ENCODE measurements around the gene COX6B2. TPM values are rescaled to one million over a fixed set of nuclear protein-coding genes. Genes with fewer than 3 reads are reported as not detected.

Gene COX6B2
- total RNA-seq, 1 donor from 2014 or later = 5.2 TPM

DNA sequence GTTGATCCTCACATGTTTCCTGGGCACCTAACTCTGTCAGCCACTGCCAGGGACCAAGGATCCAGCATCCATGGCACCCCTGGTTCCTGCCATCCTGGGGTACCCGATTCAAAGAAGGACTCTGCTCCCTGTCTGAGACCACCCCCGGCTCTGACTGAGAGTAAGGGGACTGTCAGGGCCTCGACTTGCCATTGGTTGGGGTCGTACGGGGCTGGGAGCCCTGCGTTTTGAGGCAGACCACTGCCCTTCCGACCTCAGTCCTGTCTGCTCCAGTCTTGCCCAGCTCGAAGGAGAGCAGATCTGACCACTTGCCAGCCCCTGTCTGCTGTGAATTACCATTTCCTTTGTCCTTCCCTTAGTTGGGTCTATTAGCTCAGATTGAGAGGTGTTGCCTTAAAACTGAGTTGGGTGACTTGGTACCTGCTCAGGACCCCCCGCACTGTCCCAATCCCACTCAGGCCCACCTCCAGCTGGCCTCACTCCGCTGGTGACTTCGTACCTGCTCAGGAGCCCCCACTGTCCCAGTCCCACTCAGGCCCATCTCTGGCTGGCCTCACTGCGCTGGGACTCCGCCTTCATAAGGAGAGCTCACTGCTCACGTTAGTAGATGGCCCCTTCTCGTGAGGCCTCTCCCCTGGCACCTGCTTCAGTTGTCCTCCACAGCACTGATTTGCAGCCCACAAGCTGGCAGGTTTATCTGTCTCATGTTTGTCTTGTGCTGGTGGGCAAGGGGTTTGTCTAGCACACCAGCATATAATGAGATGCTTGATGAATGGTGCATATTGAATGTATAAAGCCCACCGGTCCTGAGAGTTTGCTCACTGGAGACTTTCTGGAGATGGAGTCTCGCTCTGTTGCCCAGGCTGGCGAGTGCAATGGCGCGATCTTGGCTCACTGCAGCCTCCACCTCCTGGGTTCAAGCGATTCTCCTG is 35.1 kb upstream of the COX6B2 start:
- no peak for DNase-seq (ENCODE audit: extremely low spot score in 2 of 2)
- intact Hi-C loops (cut with DNase I) = no loop called here
- no peak overlapping the region for H3K27ac ChIP-seq
- H3K9me3 ChIP-seq = no peaks in the 10 kb centered on the region
- no peak overlapping the region for H3K4me3 ChIP-seq
- no peaks in the 10 kb centered on the region for H3K27me3 ChIP-seq
- H3K4me1 ChIP-seq = peaks cover 51% of the 10 kb centered on the region
- peaks cover 0 to 34% of the 10 kb centered on the region in 2 donors for H3K36me3 ChIP-seq
- TF ChIP-seq CTCF (IDR thresholded peaks at IDR 0.05) (no peak), POLR2A (IDR thresholded peaks at IDR 0.05) (no peak), POLR2AphosphoS5 (IDR thresholded peaks at IDR 0.05; ENCODE audit: insufficient read depth in 1 of 2, low read depth in 1 of 2) (no peak)

DNA sequence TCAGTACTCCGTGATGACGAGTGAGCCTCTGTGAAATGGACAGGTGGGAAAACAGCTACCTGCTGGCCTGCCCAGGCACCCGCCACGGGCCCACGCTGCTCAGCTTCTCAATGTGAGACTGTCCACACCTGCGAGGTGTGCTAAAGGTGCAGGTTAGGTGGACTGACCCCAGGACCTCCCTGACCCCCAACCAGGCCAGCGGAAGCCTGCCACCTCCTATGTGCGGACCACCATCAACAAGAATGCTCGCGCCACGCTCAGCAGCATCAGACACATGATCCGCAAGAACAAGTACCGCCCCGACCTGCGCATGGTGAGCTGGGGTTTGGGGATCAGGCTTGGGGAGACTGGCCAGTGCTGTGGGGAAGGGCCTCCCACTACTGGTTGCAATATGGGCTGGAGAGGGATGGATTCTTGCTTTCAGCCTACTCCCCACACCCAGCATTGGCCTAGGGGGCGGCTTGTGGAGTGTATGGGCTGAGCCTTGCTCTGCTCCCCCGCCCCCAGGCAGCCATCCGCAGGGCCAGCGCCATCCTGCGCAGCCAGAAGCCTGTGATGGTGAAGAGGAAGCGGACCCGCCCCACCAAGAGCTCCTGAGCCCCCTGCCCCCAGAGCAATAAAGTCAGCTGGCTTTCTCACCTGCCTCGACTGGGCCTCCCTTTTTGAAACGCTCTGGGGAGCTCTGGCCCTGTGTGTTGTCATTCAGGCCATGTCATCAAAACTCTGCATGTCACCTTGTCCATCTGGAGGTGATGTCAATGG is 33.4 kb upstream of the COX6B2 start:
- Histone ChIP-seq H3K4me3 (peak overlapping the region; percentile 23 to 76), H3K27ac (no peak overlapping the region), H3K4me1 (peaks cover 62% of the 10 kb centered on the region), H3K27me3 (no peaks in the 10 kb centered on the region), H3K36me3 (peaks cover 0 to 34% of the 10 kb centered on the region in 2 donors), H3K9me3 (no peaks in the 10 kb centered on the region)
- intact Hi-C loops (cut with DNase I) = no loop called here
- DNase-seq (ENCODE audit: extremely low spot score in 2 of 2) = no peak
- no peak for TF ChIP-seq CTCF (IDR thresholded peaks at IDR 0.05)
- no peak for TF ChIP-seq POLR2A (IDR thresholded peaks at IDR 0.05)
- no peak for TF ChIP-seq POLR2AphosphoS5 (IDR thresholded peaks at IDR 0.05; ENCODE audit: insufficient read depth in 1 of 2, low read depth in 1 of 2)

GRCh38 chr19:55386493-55386971 is 32.0 kb upstream of the COX6B2 start:
- Histone ChIP-seq H3K36me3 (peaks cover 0 to 31% of the 10 kb centered on the region in 2 donors), H3K4me1 (peaks cover 63% of the 10 kb centered on the region)
- intact Hi-C loops (cut with DNase I) = no loop called here

DNA sequence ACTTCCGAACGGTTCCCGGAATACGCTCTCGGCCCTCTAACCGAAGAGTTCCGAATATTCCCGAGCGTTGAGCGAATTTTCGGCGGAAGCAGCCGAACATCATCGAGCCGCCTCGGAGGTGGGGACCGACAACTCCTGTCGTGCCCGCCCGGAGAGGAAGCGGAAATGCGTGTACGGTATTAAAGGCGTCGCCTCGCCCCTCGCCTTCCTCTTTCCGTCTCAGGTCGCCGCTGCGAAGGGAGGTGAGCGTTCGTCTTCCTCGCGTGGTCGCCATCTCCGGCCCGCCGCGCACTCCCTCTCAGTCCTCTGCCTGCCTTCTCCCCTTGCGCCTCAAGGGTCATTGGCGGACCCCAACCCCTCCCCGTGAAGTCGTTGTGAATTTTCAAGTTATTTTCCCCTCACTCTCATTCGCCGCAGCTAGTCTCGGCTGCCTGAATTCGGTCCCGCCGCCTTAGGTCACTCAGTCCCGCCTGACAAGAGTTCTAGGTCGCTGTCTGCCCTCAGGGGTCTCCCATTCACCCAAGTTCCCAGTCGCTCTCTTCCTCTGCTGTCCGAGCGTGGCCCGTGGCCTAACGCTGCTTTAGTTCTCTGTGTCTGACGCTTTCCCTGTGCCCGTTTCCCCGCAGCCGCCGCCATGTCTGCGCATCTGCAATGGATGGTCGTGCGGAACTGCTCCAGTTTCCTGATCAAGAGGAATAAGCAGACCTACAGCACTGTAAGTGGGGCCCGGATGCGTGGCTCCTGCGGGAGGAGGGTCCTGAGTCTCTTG is 31.4 kb upstream of the COX6B2 start, which contains the start of gene RPL28:
Gene RPL28, plus strand, starts transcription at position 209 of the 769 bp plus-strand sequence. Its CDS starts 426 bp downstream, at position 635.
- intact Hi-C loops (cut with DNase I) = loop anchor here (2.0 kb wide), 1 partner anchor 45 kb away; no protein-coding TSS in a partner anchor
- Histone ChIP-seq H3K4me1 (peaks cover 63% of the 10 kb centered on the region), H3K36me3 (peaks cover 0 to 31% of the 10 kb centered on the region in 2 donors), H3K27ac (peak within 1 kb of the TSS; percentile 96), H3K9me3 (no peaks in the 10 kb centered on the region), H3K27me3 (no peaks in the 10 kb centered on the region), H3K4me3 (peak within 1 kb of the TSS; percentile 70 to 76)
- TF ChIP-seq POLR2A (IDR thresholded peaks at IDR 0.05) (peak; percentile 12 to 96), CTCF (IDR thresholded peaks at IDR 0.05) (no peak), POLR2AphosphoS5 (IDR thresholded peaks at IDR 0.05; ENCODE audit: insufficient read depth in 1 of 2, low read depth in 1 of 2) (peak; percentile 92 to 99)
- DNase-seq (ENCODE audit: extremely low spot score in 2 of 2) = peak in 1 of 2 donors; percentile 99

More at GRCh38 chr19:55386493-55386971, 32.0 kb upstream of the COX6B2 start:
- TF ChIP-seq CTCF (IDR thresholded peaks at IDR 0.05) (no peak), POLR2AphosphoS5 (IDR thresholded peaks at IDR 0.05; ENCODE audit: insufficient read depth in 1 of 2, low read depth in 1 of 2) (no peak), POLR2A (IDR thresholded peaks at IDR 0.05) (no peak)
- Histone ChIP-seq H3K9me3 (no peaks in the 10 kb centered on the region), H3K27ac (peak overlapping the region; percentile 96), H3K4me3 (peak overlapping the region; percentile 70 to 76), H3K27me3 (no peaks in the 10 kb centered on the region)
- no peak for DNase-seq (ENCODE audit: extremely low spot score in 2 of 2)

Data from vagina (tissue), 2 donors.